Measurements from ENCODE around the gene TM9SF2. TPM values are rescaled to one million over a fixed set of nuclear protein-coding genes. Genes with fewer than 3 reads are reported as not detected.

The TM9SF2 gene
- total and polyA plus RNA-seq, 2 of the 4 experiments (the other 2 are of a cell fraction) = 46.1 to 85.5 TPM

DNA sequence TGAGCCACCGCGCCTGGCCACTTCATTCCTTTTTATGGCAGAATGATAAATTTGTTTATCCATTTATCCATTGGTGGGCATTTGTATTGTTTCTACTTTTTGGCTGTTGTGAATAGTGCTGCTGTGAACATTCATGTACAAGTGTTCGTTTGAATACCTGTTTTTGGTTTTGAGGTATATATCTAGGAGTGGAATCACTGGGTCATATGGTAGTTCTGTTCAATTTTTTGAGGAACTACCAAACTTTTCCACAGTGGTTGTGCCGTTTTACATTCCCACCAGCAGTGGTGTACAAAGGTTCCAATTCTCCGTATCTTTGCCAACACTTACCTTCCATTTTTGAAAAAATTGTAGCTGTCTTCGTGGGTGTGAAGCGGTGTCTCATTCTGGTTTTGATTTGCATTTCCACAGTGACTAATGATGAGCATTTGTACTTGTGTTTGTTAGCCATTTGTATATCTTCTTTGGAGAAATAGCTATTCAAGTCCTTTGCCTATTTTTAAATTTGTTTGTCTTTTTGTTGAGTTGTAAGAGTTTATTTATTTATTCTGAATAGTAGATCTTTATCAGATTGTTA, 55.7 kb downstream of the TM9SF2 start:
- in situ Hi-C loops (cut with MboI; ENCODE audit: low sequenced_read_pairs) (no loop called here), dilution Hi-C loops (cut with HindIII; ENCODE audit: low sequenced_read_pairs, unreplicated experiment) (no loop called here), intact Hi-C loops (cut with micrococcal nuclease) (no loop called here)
- Histone ChIP-seq H3K4ac (ENCODE audit: low read depth, low read length) (no peak overlapping the region), H4K5ac (ENCODE audit: low read depth, low read length) (no peak overlapping the region), H4K8ac (ENCODE audit: low read depth in 2 of 2, low read length in 2 of 2) (no peak overlapping the region), H2BK15ac (ENCODE audit: low read depth, low read length) (no peak overlapping the region), H2BK20ac (ENCODE audit: low read depth, low read length) (no peak overlapping the region), H3K9me3 (ENCODE audit: control insufficient read depth, insufficient read depth, low read length) (no peaks in the 10 kb centered on the region), H3K27ac (ENCODE audit: insufficient read depth, low read length) (no peak overlapping the region), H3K9ac (ENCODE audit: low read depth, low read length) (no peak overlapping the region), H3K27me3 (ENCODE audit: control insufficient read depth, insufficient read depth, low read length) (no peaks in the 10 kb centered on the region), H3K14ac (replicated peaks; ENCODE audit: low read depth, low read length) (no peak overlapping the region), H4K20me1 (ENCODE audit: insufficient read depth, low read length) (peaks cover 3% of the 10 kb centered on the region; the same call in 1 of the 2 replicates), H3K23ac (ENCODE audit: low read depth, low read length) (no peak overlapping the region), H3K9me1 (ENCODE audit: insufficient read depth, low read length) (no peaks in the 10 kb centered on the region), H3K4me3 (ENCODE audit: insufficient read depth, low read depth, low read length) (no peak overlapping the region), H3K79me1 (ENCODE audit: low read depth in 1 of 2, low read length in 2 of 2) (peaks cover 2 to 7% of the 10 kb centered on the region in 2 experiments; a peak in 3 of 4 replicates), H2AK9ac (replicated peaks; ENCODE audit: low read depth, low read length, poor library complexity) (no peak overlapping the region), H2AFZ (replicated peaks; ENCODE audit: low read length, poor library complexity) (no peak overlapping the region), H3K4me2 (ENCODE audit: low read depth, low read length) (no peak overlapping the region), H3K36me3 (ENCODE audit: control insufficient read depth, insufficient read depth, low read length) (peaks cover 23% of the 10 kb centered on the region), H3K4me1 (ENCODE audit: control insufficient read depth, insufficient read depth, low read length) (no peaks in the 10 kb centered on the region), H2BK120ac (ENCODE audit: low read depth, low read length) (no peak overlapping the region), H2AK5ac (ENCODE audit: low read depth, low read length) (no peak overlapping the region), H4K91ac (ENCODE audit: insufficient read depth, low read depth, low read length) (no peak overlapping the region), H3K56ac (ENCODE audit: extremely low read depth, insufficient read depth, low read length) (no peak overlapping the region), H3K18ac (ENCODE audit: low read depth, low read length) (no peak overlapping the region), H2BK5ac (ENCODE audit: low read depth, low read length, poor library complexity, severe bottlenecking) (no peak overlapping the region)
- DNase-seq (no peak), ATAC-seq (ENCODE audit: low read depth) (no peak)
- POLR2A ChIA-PET (ENCODE audit: unreplicated experiment) = no interaction called here
- CTCF ChIA-PET = interaction anchor here (0.6 kb wide), 1 partner anchor 24 kb away, joined by 3 read pairs; no protein-coding TSS in a partner anchor
- 100% methylated on average over 2 of the region's 7 CpGs; no CpG with 5 or more reads in 1 of the 2 experiments for WGBS, 2 experiments (ENCODE audit: extremely low coverage in 2 of 2, insufficient read length in 1 of 2)
- no TSS peak for BruUV-seq (replicated peaks)
- TF ChIP-seq CEBPB (IDR thresholded peaks at IDR 0.05; ENCODE audit: low read depth, low read length) (no peak), FOS (IDR thresholded peaks at IDR 0.05; ENCODE audit: low read depth, low read length) (no peak), RAD21 (IDR thresholded peaks at IDR 0.05; ENCODE audit: low read length) (no peak), RFX5 (IDR thresholded peaks at IDR 0.05; ENCODE audit: low read depth, low read length) (no peak), BHLHE40 (IDR thresholded peaks at IDR 0.05; ENCODE audit: low read depth, low read length) (no peak), MAZ (IDR thresholded peaks at IDR 0.05; ENCODE audit: borderline replicate concordance, low read depth, low read length) (no peak), NFE2L2 (IDR thresholded peaks at IDR 0.05; ENCODE audit: low read depth, low read length) (no peak), MXI1 (IDR thresholded peaks at IDR 0.05; ENCODE audit: borderline replicate concordance, low read depth, low read length) (no peak), MAFK (IDR thresholded peaks at IDR 0.05; ENCODE audit: low read depth, low read length) (no peak), SMC3 (IDR thresholded peaks at IDR 0.05; ENCODE audit: low read depth, low read length) (no peak), RCOR1 (IDR thresholded peaks at IDR 0.05; ENCODE audit: insufficient replicate concordance, low read length) (no peak), CHD1 (IDR thresholded peaks at IDR 0.05; ENCODE audit: low read depth, low read length) (no peak), POLR2A (IDR thresholded peaks at IDR 0.05; ENCODE audit: low read depth, low read length) (no peak)
- TF ChIP-seq, protein P1, sequence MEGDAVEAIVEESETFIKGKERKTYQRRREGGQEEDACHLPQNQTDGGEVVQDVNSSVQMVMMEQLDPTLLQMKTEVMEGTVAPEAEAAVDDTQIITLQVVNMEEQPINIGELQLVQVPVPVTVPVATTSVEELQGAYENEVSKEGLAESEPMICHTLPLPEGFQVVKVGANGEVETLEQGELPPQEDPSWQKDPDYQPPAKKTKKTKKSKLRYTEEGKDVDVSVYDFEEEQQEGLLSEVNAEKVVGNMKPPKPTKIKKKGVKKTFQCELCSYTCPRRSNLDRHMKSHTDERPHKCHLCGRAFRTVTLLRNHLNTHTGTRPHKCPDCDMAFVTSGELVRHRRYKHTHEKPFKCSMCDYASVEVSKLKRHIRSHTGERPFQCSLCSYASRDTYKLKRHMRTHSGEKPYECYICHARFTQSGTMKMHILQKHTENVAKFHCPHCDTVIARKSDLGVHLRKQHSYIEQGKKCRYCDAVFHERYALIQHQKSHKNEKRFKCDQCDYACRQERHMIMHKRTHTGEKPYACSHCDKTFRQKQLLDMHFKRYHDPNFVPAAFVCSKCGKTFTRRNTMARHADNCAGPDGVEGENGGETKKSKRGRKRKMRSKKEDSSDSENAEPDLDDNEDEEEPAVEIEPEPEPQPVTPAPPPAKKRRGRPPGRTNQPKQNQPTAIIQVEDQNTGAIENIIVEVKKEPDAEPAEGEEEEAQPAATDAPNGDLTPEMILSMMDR (conservative IDR thresholded peaks at IDR 0.05; ENCODE audit: low read depth, low read length) = no peak
- TF ChIP-seq, protein P2, sequence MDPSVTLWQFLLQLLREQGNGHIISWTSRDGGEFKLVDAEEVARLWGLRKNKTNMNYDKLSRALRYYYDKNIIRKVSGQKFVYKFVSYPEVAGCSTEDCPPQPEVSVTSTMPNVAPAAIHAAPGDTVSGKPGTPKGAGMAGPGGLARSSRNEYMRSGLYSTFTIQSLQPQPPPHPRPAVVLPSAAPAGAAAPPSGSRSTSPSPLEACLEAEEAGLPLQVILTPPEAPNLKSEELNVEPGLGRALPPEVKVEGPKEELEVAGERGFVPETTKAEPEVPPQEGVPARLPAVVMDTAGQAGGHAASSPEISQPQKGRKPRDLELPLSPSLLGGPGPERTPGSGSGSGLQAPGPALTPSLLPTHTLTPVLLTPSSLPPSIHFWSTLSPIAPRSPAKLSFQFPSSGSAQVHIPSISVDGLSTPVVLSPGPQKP (IDR thresholded peaks at IDR 0.05; ENCODE audit: borderline replicate concordance, low read depth, low read length) = no peak
- TF ChIP-seq, protein P3, sequence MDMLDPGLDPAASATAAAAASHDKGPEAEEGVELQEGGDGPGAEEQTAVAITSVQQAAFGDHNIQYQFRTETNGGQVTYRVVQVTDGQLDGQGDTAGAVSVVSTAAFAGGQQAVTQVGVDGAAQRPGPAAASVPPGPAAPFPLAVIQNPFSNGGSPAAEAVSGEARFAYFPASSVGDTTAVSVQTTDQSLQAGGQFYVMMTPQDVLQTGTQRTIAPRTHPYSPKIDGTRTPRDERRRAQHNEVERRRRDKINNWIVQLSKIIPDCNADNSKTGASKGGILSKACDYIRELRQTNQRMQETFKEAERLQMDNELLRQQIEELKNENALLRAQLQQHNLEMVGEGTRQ (IDR thresholded peaks at IDR 0.05; ENCODE audit: low read depth, low read length) = no peak
